NCI-H2171 treated with DMSO at 0.1 percent for 48 hours (cell line): ENCODE results near the gene DOCK4.

Experiments used
- DNase-seq: peaks from one replicate; lab custom pipeline; 2025; lab: John Stamatoyannopoulos, UW

The DOCK4 gene

DNA sequence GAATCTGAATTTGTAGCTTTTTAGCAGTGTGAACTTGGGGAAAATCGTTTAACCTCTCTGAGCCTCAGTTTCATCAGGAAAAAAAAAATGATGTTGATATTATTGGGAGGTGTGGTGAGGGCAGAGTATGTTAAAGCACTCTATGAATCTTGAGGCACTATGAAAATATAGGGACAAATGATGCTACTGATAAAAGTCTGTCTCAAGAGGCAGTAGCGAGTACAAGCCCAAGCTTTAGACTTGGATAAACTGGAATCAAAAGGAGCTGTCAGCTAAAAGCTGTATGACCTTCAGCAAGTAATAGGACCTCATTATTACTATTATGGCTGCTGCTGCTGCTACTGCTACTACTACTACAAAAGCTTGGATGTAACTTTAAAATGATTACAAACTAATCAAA lies 8.7 kb upstream of the DOCK4 start:
- DNase-seq = no peak

DNA sequence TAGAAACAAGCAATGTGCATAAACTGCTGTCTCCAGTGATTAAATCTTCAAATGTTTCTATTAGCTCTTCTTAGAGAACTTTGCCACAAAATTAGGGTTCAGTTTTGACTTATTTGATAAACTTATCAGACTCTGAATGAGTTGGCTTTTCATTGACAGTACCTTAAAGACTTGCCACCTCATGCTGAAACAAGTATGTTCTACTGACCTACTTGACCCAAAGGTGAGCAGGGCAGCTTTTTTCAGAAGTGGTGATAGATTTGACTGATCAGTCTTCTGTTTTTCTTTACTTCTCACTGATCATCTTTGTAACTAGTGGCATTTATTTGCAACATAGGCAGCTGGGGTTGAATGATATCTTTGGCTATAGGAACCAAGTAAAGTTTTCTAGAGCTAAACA lies 8.1 kb upstream of the DOCK4 start:
- DNase-seq = no peak

DNA sequence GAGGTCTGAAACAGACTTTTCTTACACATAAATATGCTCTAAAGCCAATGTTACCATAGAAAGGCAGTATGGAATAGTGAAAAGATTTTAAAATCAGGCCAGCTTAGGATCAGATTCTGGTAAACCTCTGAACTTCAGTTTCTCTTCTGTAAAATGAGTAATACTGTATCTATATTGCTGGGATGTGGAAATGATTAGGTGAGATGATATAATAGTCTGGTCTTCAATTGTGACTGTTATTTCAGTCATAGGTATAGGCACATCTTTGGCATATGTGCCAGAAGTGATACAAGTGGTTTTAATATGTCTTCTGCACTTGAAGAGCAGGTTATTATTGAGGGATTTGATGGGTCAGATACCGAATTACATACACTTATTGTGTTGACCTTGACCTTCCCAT lies 7.5 kb upstream of the DOCK4 start:
- DNase-seq = no peak

DNA sequence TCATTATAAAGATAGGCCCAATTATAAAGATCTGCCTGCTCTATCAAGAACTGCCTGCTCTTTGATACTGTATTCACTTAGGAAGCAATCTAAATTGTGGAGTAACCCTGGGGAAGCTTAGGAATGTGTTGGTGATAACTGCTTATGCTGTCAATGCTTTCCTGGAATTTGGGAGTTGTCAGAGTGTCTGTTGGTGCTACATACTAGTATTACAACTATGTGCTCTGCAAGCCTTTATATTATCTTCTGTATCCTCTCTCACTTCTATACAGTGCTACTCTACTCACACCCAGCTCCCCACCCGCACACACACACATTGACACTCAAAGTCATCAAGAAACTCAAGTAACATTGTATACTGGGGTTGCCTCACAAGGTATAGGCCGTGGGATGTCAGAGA lies 6.4 kb upstream of the DOCK4 start:
- no peak for DNase-seq

DNA sequence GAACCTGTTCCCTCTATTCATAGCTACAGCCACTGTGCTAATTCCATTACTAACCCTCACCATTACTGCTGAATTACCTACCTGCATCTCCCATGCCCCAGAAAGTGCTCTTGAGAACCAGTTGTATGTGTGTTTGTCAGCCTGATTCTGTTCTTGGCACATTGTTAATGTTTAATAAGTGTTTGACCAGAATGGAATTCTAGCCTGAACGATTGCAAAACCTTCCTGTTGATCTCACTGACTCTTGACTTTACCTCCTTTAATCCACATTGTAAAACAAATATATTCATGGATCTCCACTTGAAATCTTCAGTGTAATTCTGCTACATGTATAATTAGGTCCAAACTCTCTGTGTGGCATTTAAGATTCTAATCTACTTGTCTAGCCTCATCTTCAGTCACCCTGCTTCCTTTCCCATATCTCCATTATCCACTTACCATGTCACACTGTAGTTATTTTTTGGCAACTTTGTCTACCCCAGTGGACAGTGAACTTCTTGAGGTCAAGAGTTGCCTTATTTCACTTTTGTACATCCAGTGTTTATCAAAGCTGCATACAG lies 5.2 kb upstream of the DOCK4 start:
- DNase-seq = no peak

DNA sequence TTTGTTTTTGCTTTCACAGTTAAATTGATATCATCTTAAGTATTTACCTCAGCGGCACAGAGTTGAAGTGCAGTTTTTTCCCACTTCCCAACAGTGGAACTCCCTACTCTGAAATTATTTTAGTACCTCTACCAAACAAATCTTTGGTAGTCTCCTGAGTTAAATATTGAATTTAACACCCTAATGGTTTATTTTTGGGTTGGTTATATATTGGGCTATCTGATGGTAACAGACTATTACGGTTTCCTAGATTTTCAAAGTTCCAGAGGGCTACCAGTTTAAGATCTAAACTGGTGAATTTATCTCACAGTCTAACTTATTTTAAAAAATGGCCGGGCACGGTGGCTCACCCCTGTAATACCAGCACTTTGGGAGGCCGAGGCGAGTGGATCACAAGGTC lies 1.6 kb upstream of the DOCK4 start:
- no peak for DNase-seq

DNA sequence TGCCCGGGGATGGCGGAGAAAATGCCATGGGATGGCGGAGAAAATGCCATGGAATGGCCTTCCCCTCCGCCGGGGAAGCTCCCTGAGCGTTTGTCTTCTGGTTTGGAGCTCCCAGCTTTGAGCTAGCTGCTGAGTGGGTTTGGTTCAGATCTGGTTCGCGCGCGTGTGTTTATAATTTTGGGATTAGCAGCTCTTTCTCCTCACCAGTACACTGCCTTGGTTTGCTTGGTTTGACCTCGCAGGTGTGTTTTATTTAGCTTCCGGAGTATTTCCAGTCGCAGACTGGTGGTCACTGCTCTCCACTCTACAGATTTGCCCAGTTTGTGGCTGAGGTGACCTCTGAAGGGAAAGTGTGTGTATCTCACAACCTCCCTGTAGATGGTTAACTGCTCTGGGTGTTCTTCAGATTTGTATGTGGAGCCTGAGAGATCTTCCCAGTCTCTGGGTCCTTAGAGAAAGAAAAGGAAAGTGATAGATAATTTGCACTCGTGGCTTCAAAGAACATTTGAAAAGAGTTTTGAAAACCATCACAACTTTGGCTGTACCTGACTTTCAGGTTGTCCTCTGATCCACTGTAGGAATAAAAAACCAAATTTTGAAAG lies 893 bp upstream of the DOCK4 start:
- DNase-seq = peak; percentile 47

DNA sequence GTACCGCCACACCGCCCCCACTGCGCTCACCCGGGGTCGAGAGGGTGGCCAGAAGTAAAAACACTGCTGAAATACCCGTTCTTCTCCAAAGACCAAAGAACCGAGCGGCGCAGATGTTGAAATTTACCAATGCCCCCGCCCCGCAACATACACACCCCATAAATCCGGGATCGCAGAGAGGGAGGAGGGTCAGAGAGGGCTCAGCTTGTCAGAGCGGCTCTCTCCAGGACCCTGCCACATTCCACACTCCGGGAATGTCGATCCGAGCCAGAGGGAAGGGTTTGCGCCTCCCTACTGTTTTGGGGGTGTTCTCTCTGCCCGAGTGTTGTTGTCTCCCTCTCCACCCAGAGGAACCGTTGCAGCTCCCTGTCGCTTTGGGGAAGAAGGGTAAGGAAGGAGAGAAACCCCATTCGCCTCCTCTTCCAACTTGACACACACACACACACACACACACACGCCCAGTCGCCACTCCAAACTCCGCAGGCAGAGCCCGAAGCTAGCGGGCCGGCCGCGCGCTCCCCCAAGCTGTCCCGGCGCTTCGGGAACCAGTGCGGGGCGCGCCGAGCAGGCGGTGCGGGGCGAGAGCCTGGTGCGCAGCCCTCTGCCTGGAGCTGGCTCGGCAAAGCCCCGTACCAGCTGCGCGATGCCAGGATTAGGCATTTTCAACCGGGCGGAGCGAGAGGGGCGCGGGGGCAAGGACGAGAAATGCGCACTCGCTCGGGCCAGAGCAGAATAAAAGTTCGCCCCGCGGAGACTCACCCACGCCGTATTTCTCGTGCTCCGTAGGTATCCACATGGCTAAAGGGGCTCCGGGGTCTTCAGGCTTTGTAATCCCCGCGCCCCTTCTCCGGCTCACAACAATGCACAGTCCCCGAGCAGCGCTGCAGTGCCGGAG lies 609 bp downstream of the DOCK4 start:
- DNase-seq = peak; percentile 80

DNA sequence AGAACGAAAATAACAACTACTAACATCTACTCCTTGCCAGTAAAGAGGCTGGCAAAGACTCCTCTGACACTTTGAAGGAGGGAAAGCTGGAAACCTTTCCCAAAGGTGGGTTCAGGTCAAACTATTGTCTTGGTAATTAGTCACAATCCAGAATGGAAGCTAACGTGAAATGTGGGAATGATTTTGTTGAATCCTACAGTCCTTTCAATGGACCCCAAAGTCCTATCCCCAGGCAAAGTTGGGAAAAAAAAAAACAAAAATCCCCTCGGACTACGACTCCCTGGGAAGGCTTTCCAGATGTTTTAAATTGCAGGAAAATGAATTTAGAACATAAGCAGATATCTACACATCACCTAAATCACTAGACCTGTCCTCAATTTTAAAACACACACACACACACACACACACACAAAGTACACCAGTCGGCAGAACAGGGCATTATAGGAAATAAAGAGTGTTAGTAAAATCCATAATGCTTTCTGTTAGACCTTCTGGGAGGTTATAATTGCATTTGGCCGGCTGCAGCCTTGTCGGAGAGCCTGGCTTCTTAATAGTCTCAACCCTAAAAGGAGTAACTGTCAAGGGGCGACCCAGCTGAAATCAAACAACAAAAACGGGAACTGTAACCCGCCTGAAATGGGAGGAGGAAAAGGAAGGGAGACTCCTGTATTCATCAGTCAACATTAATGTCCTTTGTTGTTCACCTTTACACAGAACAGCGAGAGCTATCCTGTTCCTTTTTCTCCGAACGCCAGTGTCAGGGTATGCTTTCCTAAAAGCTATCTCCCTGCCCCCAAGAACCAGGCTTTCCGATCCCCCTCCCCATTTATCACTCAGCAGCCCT lies 1.5 kb downstream of the DOCK4 start:
- peak; percentile 36 for DNase-seq

DNA sequence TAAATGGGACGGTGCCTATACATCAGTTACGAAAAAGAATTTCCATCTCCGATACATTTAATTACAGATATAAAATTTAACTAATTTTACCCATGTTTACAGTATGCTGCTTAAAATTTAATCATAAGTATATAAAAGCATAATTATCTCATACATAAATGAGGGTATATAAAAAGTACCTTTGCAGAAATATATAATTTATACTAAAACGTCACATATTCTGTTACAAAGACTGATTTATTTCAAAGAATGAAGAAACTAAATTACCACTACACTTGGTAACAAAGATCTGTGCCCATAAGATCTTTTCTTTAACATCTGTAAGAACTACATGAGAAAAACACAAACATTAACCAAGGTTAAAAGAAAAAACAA lies 2.8 kb downstream of the DOCK4 start:
- no peak for DNase-seq

DNA sequence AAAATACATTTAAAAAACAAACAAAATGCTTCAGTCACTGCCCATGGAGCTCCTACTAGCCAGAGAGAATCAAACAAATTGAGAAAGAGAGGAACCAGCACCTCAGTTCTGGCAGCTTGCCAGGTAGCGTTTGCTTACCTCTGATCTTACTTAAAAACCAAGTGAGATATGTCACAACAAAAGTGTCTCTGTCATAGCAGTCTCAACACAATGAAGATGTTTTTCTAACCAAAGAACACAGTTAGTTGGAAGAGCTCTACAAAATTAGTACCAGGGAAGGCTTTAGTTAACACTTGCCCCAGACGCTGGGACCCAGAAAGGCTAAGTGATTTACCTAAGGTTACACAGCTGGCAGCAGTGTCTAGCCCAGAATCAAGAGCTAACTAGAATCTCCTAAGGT lies 3.4 kb downstream of the DOCK4 start:
- DNase-seq = peak; percentile 41

DNA sequence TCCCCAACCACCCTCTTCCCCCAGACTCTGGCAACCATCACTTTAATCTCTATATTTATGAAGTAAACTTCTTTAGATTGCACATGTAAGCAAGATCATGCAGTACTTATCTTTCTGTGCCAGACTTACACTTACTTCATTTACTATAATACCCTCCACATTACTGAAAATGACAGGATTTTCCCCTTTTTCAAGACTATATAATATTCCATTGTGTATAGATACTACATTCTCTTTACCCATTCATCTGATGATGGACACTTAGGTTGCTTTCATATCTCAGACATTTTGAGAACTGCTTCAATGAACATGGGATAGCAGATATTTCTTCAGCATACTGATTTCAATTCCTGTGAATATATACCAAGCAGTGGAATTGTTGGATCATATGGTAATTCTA lies 4.4 kb downstream of the DOCK4 start:
- DNase-seq = no peak

DNA sequence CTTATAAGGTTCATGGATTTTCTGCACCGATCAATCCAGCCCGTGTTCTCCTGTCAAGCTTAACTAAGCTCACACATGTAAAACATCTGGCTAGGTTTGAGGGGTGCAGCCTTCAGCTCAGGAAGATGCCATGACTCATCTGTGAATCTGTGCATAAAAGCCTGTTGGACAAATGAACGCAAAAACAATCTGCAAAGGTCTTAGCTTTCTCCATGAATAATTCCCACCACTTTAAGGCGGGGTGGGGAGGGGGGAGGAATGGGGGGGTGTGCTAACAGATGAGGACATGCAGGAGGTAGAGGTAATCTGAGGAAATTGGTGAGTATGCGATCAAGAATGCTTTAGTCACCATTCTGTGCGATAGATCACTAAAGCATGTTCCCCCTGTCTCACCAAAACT lies 4.8 kb downstream of the DOCK4 start:
- no peak for DNase-seq

DNA sequence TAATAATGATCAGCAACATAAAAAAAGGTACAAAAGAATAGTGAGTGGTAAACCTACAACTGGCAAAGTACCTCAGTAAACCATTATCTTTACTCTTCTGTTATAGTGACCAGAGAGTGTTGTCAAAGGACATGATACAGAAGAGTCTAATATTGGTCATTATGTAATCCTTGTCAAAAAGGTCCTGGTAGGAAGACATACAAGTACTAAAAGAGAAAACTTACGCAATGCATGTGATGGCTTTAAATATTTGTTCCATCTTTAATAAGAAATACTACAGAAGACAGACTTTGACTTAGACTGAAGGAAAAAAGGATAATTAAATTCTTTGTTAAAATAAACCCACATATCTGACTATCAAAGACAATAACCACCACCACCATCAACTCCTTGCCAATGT lies 6.5 kb downstream of the DOCK4 start:
- no peak for DNase-seq

DNA sequence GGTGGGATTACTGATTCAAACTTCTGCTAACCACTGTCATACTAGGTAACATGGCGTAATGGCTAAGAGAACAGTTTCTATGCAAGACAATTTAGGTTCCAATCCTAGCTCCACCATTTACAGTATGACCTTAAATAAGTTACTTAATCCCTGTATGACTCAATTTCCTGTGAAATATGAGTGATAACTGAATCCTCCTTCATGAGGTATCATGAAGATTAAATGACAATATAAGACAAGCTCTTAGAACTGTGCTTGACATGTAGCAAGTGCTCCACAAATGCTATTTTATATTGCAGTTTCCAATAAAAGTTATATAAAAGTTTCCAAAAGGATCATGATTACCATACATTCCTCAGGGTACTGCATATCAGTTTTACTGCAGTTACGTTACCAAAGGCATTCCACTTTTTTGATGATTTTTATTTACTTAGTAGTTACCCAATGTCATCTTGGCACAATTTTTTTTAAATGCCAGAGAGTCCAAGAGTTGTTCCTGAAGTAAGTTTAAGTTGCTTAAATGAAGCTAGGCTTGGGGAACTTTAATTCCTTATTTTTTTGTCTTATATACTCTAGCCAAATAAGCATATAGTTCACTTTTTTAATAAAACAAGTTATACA lies 7.1 kb downstream of the DOCK4 start:
- no peak for DNase-seq

DNA sequence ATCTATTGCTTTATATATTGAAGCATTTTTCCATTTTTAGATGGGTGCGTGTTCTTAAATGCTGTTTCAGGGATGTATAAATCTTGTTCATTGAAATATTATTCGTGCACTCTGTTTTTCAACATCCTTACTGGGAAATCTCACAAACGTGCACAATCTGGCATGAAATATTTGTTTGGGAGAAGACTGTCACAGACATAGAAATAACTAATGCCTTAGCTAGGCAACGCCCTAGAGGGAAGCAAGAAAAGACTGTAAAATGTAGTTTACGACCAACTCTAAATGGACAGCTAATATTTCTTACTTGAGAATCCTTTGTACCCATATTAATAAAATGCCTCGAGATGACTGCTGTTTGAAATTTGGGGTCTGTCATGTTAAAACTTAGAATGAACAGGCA lies 8.9 kb downstream of the DOCK4 start:
- DNase-seq = no peak

DNA sequence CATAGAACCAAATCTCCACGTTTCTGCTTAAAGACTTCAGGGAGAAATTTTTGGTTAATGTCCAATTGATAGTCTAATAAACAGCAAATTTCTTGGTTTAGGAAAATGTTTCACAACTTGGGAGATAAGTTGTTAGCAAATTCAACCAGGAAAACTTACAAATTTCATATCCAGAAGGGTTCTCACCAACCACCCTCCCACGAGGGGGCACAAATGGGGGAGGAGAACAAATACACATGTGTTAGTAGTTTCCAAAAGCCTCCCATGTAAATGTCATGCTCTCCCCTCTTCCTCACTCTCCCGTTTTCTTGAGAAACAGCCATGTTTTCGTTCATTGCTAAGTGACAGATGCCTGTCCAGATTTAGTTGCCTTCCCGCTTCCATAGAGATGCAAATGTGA lies 10.5 kb downstream of the DOCK4 start:
- DNase-seq = no peak

DNA sequence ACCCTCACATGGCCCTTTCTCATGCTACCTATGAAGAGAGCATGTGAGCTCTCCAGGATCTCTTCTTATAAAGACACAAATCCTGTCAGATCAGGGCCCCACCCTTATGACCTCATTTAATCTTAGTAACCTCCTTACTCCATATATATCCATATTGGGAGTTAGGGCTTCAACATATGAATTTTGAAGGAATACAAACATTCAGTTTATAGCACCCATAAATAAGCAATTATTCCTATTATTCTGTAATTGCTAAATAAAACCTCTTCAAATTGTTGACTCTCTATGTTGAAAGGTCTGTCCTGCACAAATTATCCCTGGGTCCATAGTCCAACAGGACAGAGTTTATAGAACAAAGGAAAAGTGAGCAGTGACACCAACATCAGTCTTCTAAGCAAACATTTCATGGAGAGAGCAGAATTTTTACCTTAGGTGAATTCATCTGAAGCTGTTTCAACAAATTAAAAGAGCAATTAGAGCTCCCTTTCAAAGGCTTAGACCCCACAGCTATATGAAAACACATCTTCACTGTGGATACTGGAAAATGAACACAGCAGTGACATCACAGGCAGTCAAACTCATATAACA lies 12.2 kb downstream of the DOCK4 start:
- DNase-seq = no peak

DNA sequence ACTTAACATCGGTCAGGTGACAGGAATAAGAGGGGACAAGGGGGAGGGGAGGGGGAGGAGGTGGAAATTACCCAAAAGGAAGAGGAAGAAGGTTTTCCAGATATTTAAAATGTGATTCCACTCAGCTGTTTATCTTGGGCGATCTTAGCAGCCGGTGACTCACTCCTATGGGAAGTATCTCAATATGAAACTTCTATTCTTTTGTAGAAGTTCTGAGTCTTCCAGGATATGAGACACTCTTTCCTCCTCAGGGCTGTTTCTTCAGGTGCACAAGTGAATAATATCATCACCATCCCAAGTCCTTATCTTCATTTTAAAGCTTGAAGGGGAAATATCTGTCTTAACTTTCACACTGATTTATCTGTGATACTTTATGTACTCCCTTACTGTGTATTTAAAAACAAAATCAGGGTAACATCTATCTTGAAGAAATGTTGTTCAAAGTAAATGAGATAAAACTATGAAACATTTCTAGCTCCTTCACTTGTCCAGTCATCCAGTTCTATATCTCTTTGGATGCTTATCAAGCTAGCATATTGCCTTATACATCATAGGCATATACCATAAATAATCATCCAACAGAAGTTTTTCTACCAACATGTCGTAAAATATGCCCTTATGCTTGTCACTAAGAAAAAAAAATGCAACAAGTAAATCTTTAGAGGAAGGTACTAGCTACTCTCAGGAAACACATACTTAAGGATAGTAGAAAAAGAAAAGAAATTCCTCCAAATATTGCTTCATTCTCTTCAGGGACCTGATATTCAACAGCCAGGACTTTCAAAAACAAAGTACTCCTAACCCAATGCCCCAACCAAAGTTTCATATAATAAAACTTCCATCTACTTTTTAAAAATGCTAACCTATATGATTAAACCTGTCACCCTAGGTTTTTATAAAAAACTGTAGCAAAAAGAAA lies 13.7 kb downstream of the DOCK4 start:
- no peak for DNase-seq

DNA sequence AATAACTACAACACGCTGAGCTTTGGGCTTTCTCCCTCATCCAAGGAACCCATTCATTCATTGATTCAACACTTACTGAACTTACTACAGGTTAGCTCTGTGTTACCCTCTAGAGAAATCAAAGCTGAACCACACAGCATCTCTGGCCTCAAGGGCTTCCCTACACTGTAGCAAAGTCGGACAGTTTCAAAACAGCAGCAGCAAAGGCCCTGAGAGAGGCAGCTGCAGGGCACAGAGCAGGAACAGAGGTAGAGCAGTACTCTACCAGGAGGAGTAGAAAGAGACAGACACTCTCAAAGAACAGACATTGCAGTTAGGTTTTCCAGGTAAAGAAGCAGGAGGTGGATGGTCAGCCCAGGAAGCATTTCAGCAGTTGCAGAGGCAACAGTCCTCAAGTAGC lies 16.1 kb downstream of the DOCK4 start:
- no peak for DNase-seq

DNA sequence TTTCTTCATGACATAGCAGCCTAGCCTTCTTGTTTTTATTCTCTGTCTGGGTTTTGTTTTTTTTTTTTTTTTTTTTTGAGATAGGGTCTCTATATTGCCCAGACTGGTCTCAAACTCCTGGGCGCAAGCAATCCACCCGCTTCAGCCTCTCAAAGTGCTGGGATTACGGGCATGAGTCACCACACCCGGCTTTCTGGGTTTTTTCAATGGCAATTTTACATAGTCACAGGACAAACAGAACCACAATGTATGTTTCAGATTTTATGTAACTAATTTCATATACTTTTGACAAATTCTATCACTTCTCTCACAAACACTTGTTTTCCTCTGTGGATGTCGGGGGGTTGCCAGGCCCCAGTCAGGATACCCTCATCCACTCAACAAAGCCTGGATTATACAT lies 16.5 kb downstream of the DOCK4 start:
- no peak for DNase-seq
